GM03348 (cell line): ENCODE measurements around the gene SMAD1.
A peak's percentile ranks its signal among the peaks of the same experiment; 100 is the strongest.

ENCODE experiments used
- DNase-seq: peaks from one replicate; pipeline ENCODE4 v3.0.0; 2012; ENCODE audit warnings: low spot score

SMAD1 gene

DNA sequence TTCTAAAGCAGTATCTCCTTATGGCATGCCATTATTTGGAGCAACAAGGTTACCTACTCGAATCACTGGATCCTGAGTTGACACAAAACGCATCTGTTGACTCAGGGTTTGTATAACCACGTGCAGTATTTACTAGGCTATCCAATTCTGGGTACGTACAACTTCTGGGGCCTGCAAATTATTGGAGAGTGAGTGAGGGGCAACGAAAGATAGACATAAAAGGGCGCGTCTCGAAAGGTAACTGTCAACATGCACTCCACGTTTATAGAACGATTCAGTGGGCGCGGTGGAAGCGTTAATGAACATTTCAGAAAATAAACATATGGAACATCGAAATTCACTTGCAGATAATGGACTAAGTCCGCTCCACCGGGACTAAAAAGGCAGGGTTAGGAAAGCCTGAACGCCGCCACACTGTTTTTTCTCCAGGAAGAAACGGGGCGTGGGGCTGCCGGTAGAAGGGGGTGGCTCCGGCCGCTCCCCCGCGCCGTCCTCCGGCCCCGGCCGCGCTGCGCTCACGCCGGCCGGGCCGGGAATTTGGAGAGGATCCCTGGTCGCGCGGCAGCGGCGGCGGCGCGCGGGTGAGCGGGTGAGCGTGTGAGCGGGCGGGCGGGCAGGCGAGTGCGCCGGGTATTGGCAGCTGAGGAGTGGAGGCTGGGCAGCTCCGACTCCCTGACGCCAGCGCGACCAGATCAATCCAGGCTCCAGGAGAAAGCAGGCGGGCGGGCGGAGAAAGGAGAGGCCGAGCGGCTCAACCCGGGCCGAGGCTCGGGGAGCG lies at the start of gene SMAD1:
SMAD1 (plus strand) TSS at position 690 of the 778 bp plus-strand sequence. CDS start 32,761 bp downstream, outside the sequence.
- DNase-seq, result peak; percentile 93

DNA sequence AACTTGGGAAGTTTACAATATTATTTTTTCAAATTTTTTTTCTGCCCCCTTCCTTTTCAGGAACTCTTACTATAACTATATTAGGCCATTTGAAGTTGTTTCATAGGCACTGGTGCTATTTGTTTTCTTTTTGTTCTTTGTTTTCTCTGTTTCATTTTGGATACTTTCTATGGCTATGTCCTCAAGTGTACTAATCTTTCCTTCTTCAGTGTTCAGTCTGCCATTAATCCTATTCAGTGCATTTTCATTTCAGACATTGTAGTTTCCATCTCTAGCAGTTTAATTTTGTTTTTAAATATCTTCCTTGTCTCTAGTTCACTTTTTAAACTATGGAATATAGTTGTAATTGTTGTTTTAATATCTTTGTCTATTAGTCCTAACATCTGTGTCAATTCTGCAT lies 48.0 kb upstream of the SMAD1 start:
- no peak for DNase-seq

DNA sequence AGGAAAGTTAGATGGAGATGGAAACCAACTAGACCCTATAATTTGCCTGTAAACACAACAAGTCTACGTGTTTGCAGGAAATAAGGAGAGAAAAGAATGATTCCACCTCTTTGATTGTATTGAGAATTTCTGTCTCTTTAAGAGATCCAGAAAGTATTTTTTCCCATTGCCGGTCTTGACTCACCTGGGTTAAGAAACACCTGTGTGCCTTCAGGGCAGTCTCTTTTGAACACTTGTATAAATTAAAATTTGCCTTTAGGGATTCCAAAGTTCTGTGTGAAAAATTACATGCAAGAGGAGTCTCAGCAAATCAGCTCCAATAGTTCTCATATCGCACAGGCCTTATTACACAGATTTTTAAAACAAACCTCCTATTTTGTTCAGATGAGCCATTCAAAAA lies 46.0 kb upstream of the SMAD1 start:
- no peak for DNase-seq

DNA sequence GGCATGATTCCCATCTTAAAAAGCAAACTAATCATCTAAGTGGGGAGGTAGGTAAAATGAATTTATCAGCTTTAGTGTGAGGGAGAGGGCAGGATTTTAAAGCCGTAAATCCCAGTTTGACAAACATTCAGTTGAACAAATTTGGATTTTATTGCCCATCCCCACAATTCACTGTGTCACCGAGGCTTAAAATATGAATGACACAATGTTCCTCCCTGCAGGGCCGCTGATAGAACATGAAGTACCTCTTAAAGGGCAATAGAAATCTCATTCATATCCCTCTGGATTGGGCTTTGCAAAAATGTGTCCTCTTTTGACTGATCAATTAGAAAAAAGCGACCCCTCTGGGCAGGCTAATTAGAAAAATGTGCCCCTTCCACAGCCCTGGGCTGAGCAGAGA lies 45.5 kb upstream of the SMAD1 start:
- DNase-seq, result no peak

DNA sequence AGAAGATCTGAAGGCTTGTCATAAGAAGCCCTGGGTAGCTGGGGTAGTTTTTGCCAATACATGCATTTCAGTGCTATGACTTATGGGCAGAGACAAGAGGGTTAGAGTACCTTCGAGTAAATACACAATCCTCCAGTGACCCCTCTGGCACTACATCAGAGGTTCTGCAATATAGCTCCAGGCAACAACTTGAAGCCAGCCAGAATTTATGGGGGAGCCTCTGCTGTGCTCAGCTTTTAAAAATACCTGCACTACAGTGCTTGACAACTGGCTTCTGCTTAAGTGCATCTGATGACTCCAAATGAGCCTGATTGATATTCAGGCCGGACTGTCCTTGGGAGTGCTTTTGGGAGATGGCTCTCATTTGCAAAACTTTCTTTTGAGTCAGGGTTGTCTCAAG lies 44.9 kb upstream of the SMAD1 start:
- DNase-seq, result no peak

- no peak for DNase-seq
These were observed 44.2 kb upstream of the SMAD1 start for GRCh38 chr4:145437466-145437865.

GRCh38 chr4:145438298-145438697 lies 43.4 kb upstream of the SMAD1 start:
- no peak for DNase-seq

GRCh38 chr4:145440292-145441007 lies 41.2 kb upstream of the SMAD1 start:
- DNase-seq, result no peak

DNA sequence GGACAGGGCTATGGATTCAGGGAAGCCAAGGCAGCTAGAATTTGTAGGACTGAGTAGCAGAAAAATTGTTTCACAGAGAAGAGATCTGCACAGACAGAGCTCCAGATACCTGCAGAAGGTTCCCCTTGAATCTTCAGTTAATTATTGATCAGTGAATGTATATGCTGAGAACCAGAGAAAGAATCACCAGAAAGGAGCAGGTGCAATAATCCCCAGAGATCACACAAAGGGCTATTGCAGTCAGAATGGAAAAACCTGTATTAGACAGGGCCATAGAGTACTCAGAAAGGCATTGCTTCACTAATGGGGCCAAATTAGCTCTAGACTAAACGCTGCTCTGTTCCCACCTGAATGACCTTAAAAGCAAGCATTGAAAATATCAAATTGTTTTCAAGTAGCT lies 35.5 kb upstream of the SMAD1 start:
- no peak for DNase-seq

GRCh38 chr4:145451895-145452294 lies 29.8 kb upstream of the SMAD1 start:
- DNase-seq, result no peak

DNA sequence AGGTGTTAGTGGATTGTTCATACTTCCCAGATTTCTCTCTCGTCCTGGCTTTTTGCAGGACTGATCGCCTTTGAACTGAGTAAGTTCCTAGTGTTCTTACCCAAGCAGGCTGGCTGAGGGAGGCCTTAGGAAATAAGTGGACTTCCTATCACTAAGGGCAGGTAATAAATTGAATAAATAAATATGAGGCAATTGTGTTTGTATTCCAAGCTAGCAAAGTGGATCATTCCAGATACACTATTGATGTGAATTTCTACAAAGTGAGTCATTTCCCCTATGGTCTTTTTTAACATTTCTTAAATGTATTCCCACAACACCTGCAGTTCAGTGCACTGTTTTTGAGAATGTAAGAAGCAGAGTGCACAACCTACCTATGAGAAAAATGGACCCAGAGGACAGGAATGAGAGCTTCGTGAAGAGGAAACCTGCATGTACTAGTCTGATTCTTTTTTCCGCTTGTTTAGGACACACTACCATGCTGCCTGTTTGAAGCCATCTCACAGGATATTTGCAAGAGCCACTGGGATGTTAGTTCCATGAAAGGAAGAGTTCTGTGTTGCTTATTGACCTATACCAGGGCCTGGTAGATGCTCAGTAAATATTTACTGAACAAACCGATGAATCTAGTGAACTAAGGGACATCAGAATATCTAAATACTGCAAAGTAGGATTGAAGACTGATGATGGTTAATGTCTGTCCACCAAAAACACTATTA lies 29.0 kb upstream of the SMAD1 start:
- no peak for DNase-seq

DNA sequence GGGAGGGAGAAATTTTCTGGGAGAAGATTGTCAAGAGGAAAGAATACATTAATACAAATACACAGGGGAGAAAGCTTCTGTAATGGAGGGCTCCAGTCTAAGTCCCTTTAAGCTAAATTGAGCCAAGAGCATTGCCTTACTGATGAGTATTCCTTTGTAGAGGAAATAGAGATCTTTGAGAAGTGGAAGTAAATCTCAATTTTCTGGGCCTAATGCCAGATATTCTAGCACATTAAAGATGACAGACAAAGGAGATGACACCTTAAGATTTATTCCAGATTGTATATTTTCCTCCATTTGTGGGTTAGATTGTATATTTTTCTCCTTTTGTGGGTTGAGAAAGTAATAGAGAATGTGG lies 28.5 kb upstream of the SMAD1 start:
- no peak for DNase-seq

GRCh38 chr4:145473203-145473602 lies 8.4 kb upstream of the SMAD1 start:
- DNase-seq, result no peak

- no peak for DNase-seq
These were observed 1.4 kb upstream of the SMAD1 start for GRCh38 chr4:145480257-145480656.

- no peak for DNase-seq
These were observed 222 bp downstream of the SMAD1 start for GRCh38 chr4:145481942-145482208.

- DNase-seq, result peak; percentile 77
These were observed 770 bp downstream of the SMAD1 start for GRCh38 chr4:145482209-145483037.

DNA sequence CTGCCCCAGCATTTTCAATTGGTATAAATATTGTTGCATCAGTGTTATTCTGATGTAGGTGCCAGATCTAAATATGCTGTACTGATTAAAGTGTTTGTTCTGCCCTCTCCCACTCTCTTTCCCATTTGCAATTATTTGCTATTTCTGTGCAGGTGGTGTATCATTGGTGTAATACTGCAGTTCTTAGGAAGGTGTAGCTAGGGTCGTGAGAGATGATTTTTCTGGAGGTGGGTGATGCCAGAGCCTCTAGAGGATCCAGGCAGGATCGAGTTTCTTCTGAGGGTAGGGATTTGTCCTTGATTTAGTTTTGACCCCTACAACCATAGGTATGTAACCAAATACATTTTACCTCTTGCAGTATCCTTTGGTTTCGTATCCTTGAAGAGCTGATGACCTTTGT lies 1.9 kb downstream of the SMAD1 start:
- no peak for DNase-seq

DNA sequence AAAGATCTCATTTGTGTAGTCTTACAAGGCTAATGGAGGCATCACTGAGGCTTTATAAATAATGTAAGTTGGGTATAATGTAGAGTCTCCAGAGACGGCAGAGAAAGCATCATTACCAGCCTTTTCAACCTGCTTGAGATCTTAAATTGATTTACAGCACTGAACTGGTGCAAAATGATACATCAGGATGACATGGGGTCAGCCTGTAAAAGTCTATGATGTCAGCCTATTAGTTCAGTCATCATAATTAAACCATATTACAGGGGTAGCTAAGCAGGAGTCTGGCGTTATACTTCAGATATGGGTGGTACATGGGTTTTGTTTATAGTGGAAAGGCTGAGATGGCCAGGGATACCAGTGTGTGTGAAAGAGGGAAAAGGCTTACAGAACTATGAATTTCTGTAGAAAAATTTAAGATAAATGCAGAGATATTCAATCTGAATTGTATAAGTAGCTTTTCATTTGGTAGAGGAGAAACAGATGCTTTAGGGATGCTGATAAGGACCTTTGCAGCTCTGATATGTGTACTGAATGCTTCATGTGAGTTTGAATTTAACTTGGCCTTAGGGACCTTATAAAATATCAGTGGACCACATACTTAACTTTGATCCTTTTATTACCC lies 2.7 kb downstream of the SMAD1 start:
- no peak for DNase-seq

DNA sequence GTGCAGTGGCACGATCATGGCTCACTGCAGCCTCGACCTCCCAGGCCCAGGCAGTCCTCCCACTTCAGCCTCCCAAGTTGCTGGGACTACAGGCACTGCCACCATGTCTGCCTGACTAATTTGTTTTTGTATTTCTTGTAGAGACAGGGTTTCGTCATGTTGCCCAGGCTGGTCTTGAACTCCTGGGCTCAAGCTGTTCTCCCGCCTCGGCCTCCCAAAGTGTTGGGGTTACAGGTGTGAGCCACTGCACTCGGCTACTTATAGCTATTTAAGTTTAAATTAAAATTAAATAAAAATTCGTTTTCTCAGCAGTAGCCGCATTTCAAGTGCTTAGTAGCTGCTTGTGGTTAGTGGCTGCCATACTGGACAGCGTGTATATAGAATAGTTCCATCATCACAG lies 3.5 kb downstream of the SMAD1 start:
- no peak for DNase-seq

- DNase-seq, result no peak
These were observed 5.0 kb downstream of the SMAD1 start for GRCh38 chr4:145486603-145487002.

GRCh38 chr4:145487631-145488030 lies 6.0 kb downstream of the SMAD1 start:
- DNase-seq, result no peak

GRCh38 chr4:145488310-145488709 lies 6.7 kb downstream of the SMAD1 start:
- DNase-seq, result no peak
